Choroid plexus epithelial cell (primary cell): ENCODE measurements around the gene OR10G3.

Experiments
- DNase-seq: peaks from one replicate; pipeline ENCODE4 v3.0.0-alpha.2; 2010; ENCODE audit warnings: low read depth
- H3K4me3 ChIP-seq: 2 replicates; pipeline ENCODE4 v1.5.1; 2011; ENCODE audit warnings: low read depth, mild to moderate bottlenecking, control low read depth, low read length, moderate library complexity
- CTCF ChIP-seq: conservative IDR thresholded peaks from 2 replicates; pipeline ENCODE4 v1.5.1; 2011; ENCODE audit warnings: low read depth, mild to moderate bottlenecking, control low read depth, inconsistent platforms, low read length, moderate library complexity

The OR10G3 gene

GRCh38 chr14:21526672-21527317 is 53.1 kb downstream of the OR10G3 start:
- H3K4me3 ChIP-seq, result peak overlapping the region; percentile 81

GRCh38 chr14:21525962-21526671 is 53.8 kb downstream of the OR10G3 start, which contains the start of gene SALL2:
Gene SALL2, minus strand, starts transcription at chr14:21526346. Its CDS starts 219 bp downstream, at chr14:21526127.
- DNase-seq, result peak; percentile 79
- H3K4me3 ChIP-seq, result peak within 1 kb of the TSS; percentile 81
- TF ChIP-seq CTCF, result no peak

More at GRCh38 chr14:21526672-21527317, 53.1 kb downstream of the OR10G3 start:
- no peak for DNase-seq
- TF ChIP-seq CTCF, result no peak

GRCh38 chr14:21525571-21525961 is 54.3 kb downstream of the OR10G3 start:
- no peak for TF ChIP-seq CTCF
- DNase-seq, result peak; percentile 45
- peak overlapping the region; percentile 81 for H3K4me3 ChIP-seq

GRCh38 chr14:21524575-21525490 is 55.0 kb downstream of the OR10G3 start:
- peak overlapping the region; percentile 81 for H3K4me3 ChIP-seq
- no peak for TF ChIP-seq CTCF
- no peak for DNase-seq

- TF ChIP-seq CTCF, result no peak
- no peak overlapping the region for H3K4me3 ChIP-seq
- no peak for DNase-seq
These were observed 56.7 kb downstream of the OR10G3 start for GRCh38 chr14:21523203-21523602.

GRCh38 chr14:21521501-21521900 is 58.4 kb downstream of the OR10G3 start:
- no peak overlapping the region for H3K4me3 ChIP-seq
- no peak for TF ChIP-seq CTCF
- DNase-seq, result peak; percentile 57
